PFSK-1 (cell line): Measurements from ENCODE around the gene PLEKHG2.

Experiments used
- FOXP2 ChIP-seq: optimal IDR thresholded peaks from 2 replicates; pipeline ENCODE3; 2011; ENCODE audit warnings: borderline replicate concordance, control low read depth, inconsistent platforms; ENCODE audit not compliant: insufficient read depth; ENCODE audit errors: extremely low read length, extremely low read depth
- POLR2AphosphoS5 ChIP-seq: IDR thresholded peaks from 2 replicates; pipeline ENCODE4 v1.6.1; 2012; ENCODE audit warnings: low read depth, mild to moderate bottlenecking, control low read depth, low read length, moderate library complexity
- REST ChIP-seq, 2 experiments: IDR thresholded peaks; 2 replicates each; pipeline versions ENCODE4 v1.6.1 to v1.8.0; 2011 to 2012; ENCODE audit warnings: low read depth in 2 of 2, low read length in 2 of 2, control low read depth in 1 of 2, inconsistent platforms in 1 of 2, mild to moderate bottlenecking in 1 of 2, moderate library complexity in 1 of 2; ENCODE audit not compliant: insufficient read depth in 1 of 2
- SIN3A ChIP-seq: IDR thresholded peaks from 2 replicates; pipeline ENCODE4 v1.6.1; 2012; ENCODE audit warnings: mild to moderate bottlenecking, low read length, moderate library complexity, borderline replicate concordance; ENCODE audit not compliant: insufficient read depth
- TAF1 ChIP-seq: IDR thresholded peaks from 2 replicates; pipeline ENCODE4 v1.6.1; 2012; ENCODE audit warnings: low read length, control low read depth, borderline replicate concordance; ENCODE audit not compliant: insufficient read depth

PLEKHG2 gene

GRCh38 chr19:39434123-39435076, 21.9 kb downstream of the PLEKHG2 start:
- TF ChIP-seq POLR2AphosphoS5 (peak; percentile 9), REST (IDR thresholded peaks at IDR 0.05; ENCODE audit: insufficient read depth in 1 of 2, low read depth in 2 of 2, low read length in 2 of 2) (no peak), TAF1 (no peak), FOXP2 (no peak), SIN3A (no peak)

GRCh38 chr19:39435499-39436349, 23.3 kb downstream of the PLEKHG2 start, which contains the start of gene RPS16:
Gene RPS16, minus strand, starts transcription at chr19:39435949. Its CDS starts 54 bp downstream, at chr19:39435895.
- peak; percentile 100 for TF ChIP-seq POLR2AphosphoS5
- TF ChIP-seq REST (IDR thresholded peaks at IDR 0.05; ENCODE audit: insufficient read depth in 1 of 2, low read depth in 2 of 2, low read length in 2 of 2) = peak; percentile 30 to 58; a peak in 2 of 4 replicates
- TF ChIP-seq SIN3A = no peak
- TF ChIP-seq TAF1 = peak; percentile 97
- TF ChIP-seq FOXP2 = peak; percentile 89

- no peak for TF ChIP-seq FOXP2
- no peak for TF ChIP-seq TAF1
- TF ChIP-seq REST (IDR thresholded peaks at IDR 0.05; ENCODE audit: insufficient read depth in 1 of 2, low read depth in 2 of 2, low read length in 2 of 2) = no peak
- no peak for TF ChIP-seq POLR2AphosphoS5
- no peak for TF ChIP-seq SIN3A
Observed at GRCh38 chr19:39436350-39436716, 23.9 kb downstream of the PLEKHG2 start.

GRCh38 chr19:39438270-39438934, 25.9 kb downstream of the PLEKHG2 start:
- TF ChIP-seq FOXP2 (no peak), TAF1 (no peak), SIN3A (no peak), POLR2AphosphoS5 (no peak)
